IPS DF 6.9 (cell line): ENCODE data around the gene AP2A2.

Source experiments
- DNase-seq: peaks from one replicate; pipeline ENCODE4 v3.0.0-alpha.2; 2013; ENCODE audit warnings: low read depth, low spot score
- H3K27ac ChIP-seq: one replicate; pipeline ENCODE4 v1.5.1; 2013; ENCODE audit warnings: low read length, control low read depth
- H3K27me3 ChIP-seq: 2 replicates; pipeline ENCODE4 v1.6.1; 2013; ENCODE audit warnings: mild to moderate bottlenecking, low read length; ENCODE audit not compliant: control insufficient read depth, insufficient read depth
- H3K36me3 ChIP-seq: 2 replicates; pipeline ENCODE4 v1.6.1; 2013; ENCODE audit warnings: low read length; ENCODE audit not compliant: control insufficient read depth, insufficient read depth
- H3K4me1 ChIP-seq: 2 replicates; pipeline ENCODE4 v1.6.1; 2013; ENCODE audit warnings: low read length; ENCODE audit not compliant: control insufficient read depth, insufficient read depth
- H3K4me3 ChIP-seq: 2 replicates; pipeline ENCODE4 v1.5.1; 2013; ENCODE audit warnings: mild to moderate bottlenecking, low read length
- H3K9me3 ChIP-seq: 2 replicates; pipeline ENCODE4 v1.6.1; 2013; ENCODE audit warnings: low read length, inconsistent platforms; ENCODE audit not compliant: control insufficient read depth, insufficient read depth
- WGBS: extraction: QIAGEN DNeasy Blood & Tissue Kit; methylation state at CpG from one replicate; pipeline ENCODE4 v1.1.7; 2013; ENCODE audit warnings: mixed read lengths, missing lambda C conversion rate; ENCODE audit not compliant: insufficient read length, insufficient coverage; 5-methylcytosine and 5-hydroxymethylcytosine counted together

The AP2A2 gene

DNA sequence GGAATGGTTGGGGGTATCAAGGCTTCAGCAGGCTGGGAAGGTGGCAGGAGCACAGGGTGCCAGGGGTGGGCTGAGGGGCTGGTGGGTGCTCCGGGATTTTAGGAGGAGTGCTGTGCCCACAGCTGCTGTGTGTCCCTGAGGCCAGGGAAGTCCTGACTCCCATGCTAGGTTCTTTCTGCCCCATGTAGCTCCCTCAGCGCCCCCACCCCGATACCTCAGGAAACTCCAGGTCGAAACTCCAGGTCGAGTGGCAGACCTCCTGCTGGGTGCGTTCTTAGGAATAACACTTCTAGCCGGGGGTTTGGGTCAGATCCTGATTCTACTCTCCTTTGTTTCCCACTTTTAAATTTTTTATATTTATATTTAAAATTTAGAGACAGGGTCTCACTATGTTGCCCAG, 8.3 kb downstream of the AP2A2 start:
- H3K9me3 ChIP-seq: no peaks in the 10 kb centered on the region
- peaks cover 11% of the 10 kb centered on the region for H3K4me1 ChIP-seq
- no peaks in the 10 kb centered on the region for H3K36me3 ChIP-seq
- H3K27me3 ChIP-seq: no peaks in the 10 kb centered on the region
- DNase-seq: no peak
- H3K4me3 ChIP-seq: no peak overlapping the region
- H3K27ac ChIP-seq: no peak overlapping the region
- WGBS: no CpG with 5 or more reads among the region's 7 CpGs

DNA sequence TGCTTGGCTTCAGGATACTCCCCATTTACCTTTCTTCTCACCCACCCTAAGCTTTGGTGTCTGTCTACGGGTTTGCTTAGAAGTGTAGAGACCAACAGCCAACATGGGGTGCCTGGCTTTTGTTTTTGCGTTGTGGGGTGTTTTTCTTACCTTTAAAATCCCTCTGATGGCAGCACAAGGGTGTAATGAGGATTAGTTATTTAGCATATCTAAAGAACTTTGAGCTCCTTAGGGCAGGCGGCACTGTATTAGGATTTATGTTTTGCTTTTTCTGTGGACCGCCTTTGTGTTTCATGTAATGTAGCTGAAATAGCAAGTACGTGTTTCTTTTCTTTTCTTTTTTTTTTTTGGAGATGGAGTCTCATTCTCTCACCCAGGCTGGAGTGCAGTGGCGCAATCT, 8.9 kb downstream of the AP2A2 start:
- H3K9me3 ChIP-seq: no peaks in the 10 kb centered on the region
- no peak for DNase-seq
- peaks cover 11% of the 10 kb centered on the region for H3K4me1 ChIP-seq
- H3K36me3 ChIP-seq: no peaks in the 10 kb centered on the region
- no peaks in the 10 kb centered on the region for H3K27me3 ChIP-seq
- no peak overlapping the region for H3K4me3 ChIP-seq
- no CpG with 5 or more reads among the region's 6 CpGs for WGBS
- H3K27ac ChIP-seq: no peak overlapping the region

DNA sequence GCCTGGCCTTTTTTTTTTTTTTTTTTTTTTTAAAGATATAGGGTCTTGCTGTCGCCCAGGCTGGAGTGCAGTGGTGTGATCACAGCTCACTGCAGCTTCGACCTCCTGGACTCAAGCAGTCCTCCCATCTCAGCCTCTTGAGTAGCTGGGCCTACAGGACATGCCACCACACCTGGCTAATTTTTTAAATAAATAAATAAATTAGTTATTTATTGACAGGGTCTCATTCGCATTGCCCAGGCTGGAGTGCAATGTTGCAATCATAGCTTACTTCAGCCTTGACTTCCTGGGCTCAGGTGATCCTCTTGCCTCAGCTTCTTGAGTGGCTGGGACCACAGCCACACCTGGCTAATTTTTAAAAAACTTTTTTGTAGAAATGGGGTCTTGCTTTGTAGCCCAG, 10.5 kb downstream of the AP2A2 start:
- Histone ChIP-seq H3K36me3 (no peaks in the 10 kb centered on the region), H3K4me1 (peaks cover 18% of the 10 kb centered on the region), H3K9me3 (no peaks in the 10 kb centered on the region), H3K27ac (no peak overlapping the region), H3K27me3 (no peaks in the 10 kb centered on the region), H3K4me3 (no peak overlapping the region)
- no CpG with 5 or more reads among the region's 3 CpGs for WGBS
- no peak for DNase-seq

DNA sequence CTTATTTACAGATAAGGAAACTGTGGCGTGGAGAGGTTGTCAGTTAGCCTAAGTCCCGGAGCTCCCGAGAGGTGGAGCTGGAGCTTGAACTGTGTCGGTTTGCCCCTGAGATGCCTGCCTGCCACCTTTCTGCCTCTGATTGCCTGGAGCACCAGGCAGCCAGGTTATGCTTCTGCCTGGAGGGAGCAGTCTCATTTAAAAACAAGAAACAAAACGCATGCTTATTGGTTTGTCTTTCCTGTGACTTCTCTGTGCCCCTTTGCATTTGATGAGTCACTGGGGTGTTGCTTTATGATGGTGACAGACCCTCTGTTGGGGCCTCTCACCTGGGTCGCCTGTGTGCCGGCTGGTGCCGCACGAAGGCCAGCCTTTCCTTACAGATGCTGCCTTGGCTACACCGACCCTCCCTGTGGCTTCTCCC, 12.2 kb downstream of the AP2A2 start:
- no peaks in the 10 kb centered on the region for H3K36me3 ChIP-seq
- no peaks in the 10 kb centered on the region for H3K9me3 ChIP-seq
- H3K27ac ChIP-seq: no peak overlapping the region
- no peak overlapping the region for H3K4me3 ChIP-seq
- no peak for DNase-seq
- WGBS: no CpG with 5 or more reads among the region's 10 CpGs
- H3K27me3 ChIP-seq: no peaks in the 10 kb centered on the region
- H3K4me1 ChIP-seq: peaks cover 18% of the 10 kb centered on the region

DNA sequence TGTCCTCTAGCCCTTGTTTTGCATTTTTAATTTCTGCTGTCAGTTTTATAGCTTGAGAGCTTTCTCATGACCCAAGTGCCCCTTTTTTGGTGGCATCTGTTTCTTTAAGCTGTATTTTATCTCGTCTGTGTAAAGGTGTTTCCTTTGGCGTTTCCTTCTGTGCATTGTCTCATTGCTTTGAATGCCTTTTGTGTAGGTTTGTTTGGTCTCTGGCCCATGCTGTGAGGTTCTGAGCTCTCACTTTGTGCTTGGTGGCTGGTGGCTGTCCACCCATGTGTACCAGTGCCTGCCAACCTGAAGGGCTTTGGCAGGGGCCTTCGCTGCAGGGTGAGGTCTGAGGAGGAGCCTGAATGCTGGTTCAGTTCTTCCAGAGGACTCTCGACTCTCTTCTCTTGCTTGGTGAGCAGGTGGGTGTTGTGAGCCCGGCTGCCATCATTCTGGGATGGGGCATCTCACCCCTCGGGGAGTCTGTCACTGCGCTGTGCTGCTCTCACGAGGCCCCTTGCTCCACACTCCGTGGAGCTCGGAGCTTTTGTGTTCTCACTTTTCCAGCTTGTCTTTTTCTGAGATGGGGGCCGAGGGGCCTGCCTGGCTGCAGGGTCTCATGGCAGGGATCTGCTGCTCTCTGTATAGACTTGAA, 14.9 kb downstream of the AP2A2 start:
- no peaks in the 10 kb centered on the region for H3K36me3 ChIP-seq
- no peak overlapping the region for H3K27ac ChIP-seq
- peaks cover 19% of the 10 kb centered on the region for H3K4me1 ChIP-seq
- no peak overlapping the region for H3K4me3 ChIP-seq
- no CpG with 5 or more reads among the region's 11 CpGs for WGBS
- H3K9me3 ChIP-seq: no peaks in the 10 kb centered on the region
- no peak for DNase-seq
- H3K27me3 ChIP-seq: no peaks in the 10 kb centered on the region

DNA sequence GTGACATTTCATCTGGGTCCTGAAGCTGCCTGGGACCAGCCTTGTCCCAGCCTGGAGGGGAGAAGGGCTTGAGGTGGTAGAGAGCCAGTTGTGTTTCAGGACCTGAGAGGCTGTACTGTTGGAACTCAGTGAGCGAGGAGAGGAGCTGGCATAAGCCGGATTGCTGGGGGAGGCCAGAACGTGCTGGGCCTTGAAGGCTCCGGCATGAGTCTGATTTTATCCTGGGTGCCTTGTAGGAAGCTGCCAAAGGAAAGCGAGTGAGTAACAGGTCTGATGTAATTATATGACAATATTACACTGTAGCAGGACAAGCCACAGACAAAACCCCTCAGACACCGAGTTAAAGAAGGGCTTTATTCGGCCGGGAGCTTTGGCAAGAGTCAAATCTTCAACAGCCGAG, 17.2 kb downstream of the AP2A2 start:
- Histone ChIP-seq H3K27ac (no peak overlapping the region), H3K9me3 (no peaks in the 10 kb centered on the region), H3K36me3 (no peaks in the 10 kb centered on the region), H3K4me3 (no peak overlapping the region), H3K27me3 (no peaks in the 10 kb centered on the region), H3K4me1 (peaks cover 23% of the 10 kb centered on the region)
- WGBS: no CpG with 5 or more reads among the region's 9 CpGs
- DNase-seq: no peak

DNA sequence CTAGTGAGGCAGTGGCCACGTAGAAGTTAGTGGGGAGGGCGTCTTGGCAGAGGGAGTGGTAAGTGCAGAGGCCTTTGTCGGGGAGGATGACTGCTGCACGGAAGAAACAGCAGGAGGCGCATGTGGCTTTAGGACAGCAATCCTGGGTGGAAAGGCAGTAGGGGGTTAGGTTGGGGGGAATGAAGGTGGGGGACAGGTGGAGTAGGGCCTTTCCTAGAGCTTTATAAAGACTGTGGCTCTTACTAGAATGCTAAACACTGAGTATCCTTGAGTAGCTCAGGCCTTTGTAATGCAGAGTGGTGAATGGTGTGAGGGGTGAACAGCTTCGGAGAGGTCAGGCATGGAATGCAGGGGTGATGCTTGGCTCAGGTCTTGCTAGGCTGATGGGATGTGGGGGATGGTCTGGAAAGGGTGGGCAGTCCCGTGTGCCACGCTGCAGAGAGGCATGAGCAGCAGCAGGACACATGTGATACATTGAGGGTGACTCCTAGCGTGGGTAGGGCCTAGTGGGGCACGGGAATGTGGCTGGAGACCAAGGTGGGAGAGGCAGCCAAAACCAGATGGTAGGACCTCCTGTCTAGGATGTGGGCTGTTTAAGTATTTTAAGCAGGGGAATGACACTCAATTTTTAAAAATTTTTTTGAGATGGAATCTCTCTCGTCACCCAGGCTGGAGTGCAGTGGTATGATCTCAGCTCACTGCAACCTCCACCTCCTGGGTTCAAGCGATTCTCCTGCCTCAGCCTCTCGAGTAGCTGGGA, 19.2 kb downstream of the AP2A2 start:
- H3K9me3 ChIP-seq: no peaks in the 10 kb centered on the region
- no peak overlapping the region for H3K27ac ChIP-seq
- H3K27me3 ChIP-seq: no peaks in the 10 kb centered on the region
- peak; percentile 87 for DNase-seq
- H3K4me3 ChIP-seq: no peak overlapping the region
- H3K36me3 ChIP-seq: no peaks in the 10 kb centered on the region
- H3K4me1 ChIP-seq: peaks cover 21% of the 10 kb centered on the region
- no CpG with 5 or more reads among the region's 13 CpGs for WGBS

DNA sequence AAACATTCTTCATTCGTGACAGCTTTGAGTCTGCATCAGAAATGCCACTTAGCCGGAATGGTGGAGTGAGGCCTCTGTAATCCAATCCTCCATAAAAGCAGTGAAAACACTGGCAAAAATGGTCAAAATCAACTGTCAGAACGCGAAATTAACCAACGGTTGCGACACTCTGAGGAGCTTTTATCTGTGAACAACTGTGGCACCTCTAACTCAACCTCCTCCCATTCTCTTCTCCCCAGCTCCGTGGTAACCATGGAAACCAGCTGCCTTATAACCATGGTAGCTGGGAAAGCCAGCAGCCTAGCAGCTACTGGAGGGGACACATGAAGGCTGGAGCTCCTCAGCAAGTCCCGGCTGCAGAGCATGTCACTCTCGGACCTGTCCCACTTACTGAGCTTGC, 20.3 kb downstream of the AP2A2 start:
- H3K4me1 ChIP-seq: peaks cover 16% of the 10 kb centered on the region
- H3K4me3 ChIP-seq: no peak overlapping the region

DNA sequence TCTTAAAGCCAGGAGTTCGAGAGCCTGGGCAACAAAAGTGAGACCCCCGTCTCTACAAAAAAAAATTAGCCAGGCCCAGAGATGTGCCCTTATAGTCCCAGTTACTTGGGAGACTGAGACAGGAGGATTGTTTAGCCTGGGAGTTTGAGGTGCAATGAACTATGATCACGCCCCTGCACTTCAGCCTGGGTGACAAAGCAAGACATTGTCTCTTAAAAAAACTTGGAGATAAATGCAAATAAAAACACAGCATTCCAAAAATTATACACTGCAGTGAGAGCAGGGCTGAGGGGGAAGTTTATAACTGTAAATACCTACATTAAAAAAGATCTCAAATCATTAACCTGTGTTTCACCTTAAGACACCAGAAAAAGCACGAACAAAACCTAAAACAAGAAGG, 22.1 kb downstream of the AP2A2 start:
- Histone ChIP-seq H3K27me3 (no peaks in the 10 kb centered on the region), H3K9me3 (no peaks in the 10 kb centered on the region), H3K36me3 (no peaks in the 10 kb centered on the region), H3K4me1 (peaks cover 14% of the 10 kb centered on the region), H3K27ac (no peak overlapping the region), H3K4me3 (no peak overlapping the region)
- WGBS: no CpG with 5 or more reads among the region's 4 CpGs
- DNase-seq: no peak

More for the DNA sequence above, 20.3 kb downstream of the AP2A2 start:
- Histone ChIP-seq H3K36me3 (no peaks in the 10 kb centered on the region), H3K27ac (no peak overlapping the region), H3K27me3 (no peaks in the 10 kb centered on the region), H3K9me3 (no peaks in the 10 kb centered on the region)
- no peak for DNase-seq
- no CpG with 5 or more reads among the region's 9 CpGs for WGBS

DNA sequence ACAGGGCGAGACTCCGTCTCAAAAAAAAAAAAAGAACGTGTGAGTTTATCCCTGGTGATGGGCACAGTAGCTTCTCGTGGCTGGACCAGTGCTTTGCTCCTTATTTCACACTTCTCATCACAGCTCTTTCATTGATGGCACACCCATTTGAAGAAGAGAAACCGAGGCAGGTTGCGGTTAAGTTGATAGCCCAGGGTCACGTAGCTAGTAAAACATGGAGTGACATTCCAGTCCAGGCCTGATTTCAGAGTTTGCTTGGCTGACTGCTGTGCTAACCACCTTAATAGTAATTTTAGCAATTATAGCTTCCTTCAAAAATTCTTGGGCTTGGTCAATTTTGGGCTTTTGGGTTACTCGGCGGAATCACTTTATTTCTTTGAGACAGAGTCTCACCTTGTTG, 25.8 kb downstream of the AP2A2 start:
- H3K4me1 ChIP-seq: peaks cover 6% of the 10 kb centered on the region
- no peak overlapping the region for H3K4me3 ChIP-seq
- H3K36me3 ChIP-seq: no peaks in the 10 kb centered on the region
- no peaks in the 10 kb centered on the region for H3K27me3 ChIP-seq
- H3K27ac ChIP-seq: no peak overlapping the region
- WGBS: no CpG with 5 or more reads among the region's 9 CpGs
- no peak for DNase-seq
- H3K9me3 ChIP-seq: no peaks in the 10 kb centered on the region
